Effector memory CD8-positive, alpha-beta T cell (primary cell): Measurements from ENCODE around the gene MT1A.

Source experiments
- ATAC-seq: fragments of 150-1000 bp; cut with Tn5 transposase; replicated peaks from 2 replicates; pipeline ENCODE4 v1.10.0; 2021; ENCODE audit warnings: mild to moderate bottlenecking, moderate library complexity
- DNase-seq, 3 experiments: peaks; one replicate each; pipeline ENCODE4 v3.0.0; 2021
- H3K27ac Mint-ChIP-seq, 2 donors: one replicate each; pipeline ENCODE4 v1.8.0; 2022; ENCODE audit warnings: mild to moderate bottlenecking in 2 of 2, mixed read lengths in 2 of 2, moderate library complexity in 2 of 2
- H3K27me3 Mint-ChIP-seq, 2 donors: one replicate each; pipeline ENCODE4 v1.8.0; 2022; ENCODE audit warnings: mixed read lengths in 2 of 2
- H3K36me3 Mint-ChIP-seq: one replicate; pipeline ENCODE4 v1.8.0; 2022; ENCODE audit warnings: mild to moderate bottlenecking, moderate library complexity, mixed read lengths; ENCODE audit not compliant: insufficient read depth
- H3K4me1 Mint-ChIP-seq, 2 donors: one replicate each; pipeline ENCODE4 v1.8.0; 2022; ENCODE audit warnings: low read depth in 2 of 2, mixed read lengths in 2 of 2
- H3K4me3 Mint-ChIP-seq, 2 donors: one replicate each; pipeline ENCODE4 v1.8.0; 2022; ENCODE audit warnings: mild to moderate bottlenecking in 2 of 2, mixed read lengths in 2 of 2, moderate library complexity in 2 of 2
- H3K9me3 Mint-ChIP-seq, 2 donors: one replicate each; pipeline ENCODE4 v1.8.0; 2022; ENCODE audit warnings: mixed read lengths in 2 of 2

MT1A gene

DNA sequence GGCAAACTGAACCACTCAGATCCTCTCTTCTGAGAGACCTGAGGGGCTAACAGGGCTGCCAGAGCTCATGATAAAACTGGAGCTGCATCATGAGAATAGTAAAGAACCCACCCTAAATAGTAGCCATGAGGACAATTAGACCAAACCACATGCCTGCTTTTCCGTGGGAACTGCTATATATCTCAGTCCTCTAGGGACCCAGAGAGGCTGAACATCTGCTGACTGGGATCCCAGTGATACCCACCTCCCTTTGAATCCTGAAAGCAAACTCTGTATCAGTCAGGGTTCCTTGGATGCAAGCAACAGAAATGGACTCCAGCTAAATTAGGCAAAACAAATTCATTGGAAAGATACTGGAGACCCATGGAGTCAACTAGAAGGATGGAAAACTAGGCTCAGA, 50.3 kb downstream of the MT1A start:
- no peaks in the 10 kb centered on the region for H3K36me3 Mint-ChIP-seq
- ATAC-seq (no peak), DNase-seq (no peak)
- H3K9me3 Mint-ChIP-seq, result no peaks in the 10 kb centered on the region
- H3K4me3 Mint-ChIP-seq, result no peak overlapping the region
- H3K4me1 Mint-ChIP-seq, result peaks cover 3 to 9% of the 10 kb centered on the region in 2 donors
- no peak overlapping the region for H3K27ac Mint-ChIP-seq
- peaks cover 0 to 24% of the 10 kb centered on the region in 2 donors for H3K27me3 Mint-ChIP-seq

GRCh38 chr16:56689171-56689570, 50.7 kb downstream of the MT1A start:
- ATAC-seq, result no peak
- Mint-ChIP-seq H3K9me3 (no peaks in the 10 kb centered on the region), H3K27ac (no peak overlapping the region)

More at GRCh38 chr16:56689171-56689570, 50.7 kb downstream of the MT1A start:
- Mint-ChIP-seq H3K4me3 (no peak overlapping the region), H3K27me3 (peaks cover 0 to 24% of the 10 kb centered on the region in 2 donors), H3K36me3 (no peaks in the 10 kb centered on the region), H3K4me1 (peaks cover 2 to 4% of the 10 kb centered on the region in 2 donors)
- no peak for DNase-seq
